Uterus (tissue), 4 donors: Measurements from ENCODE around the gene GSK3B. TPM values are rescaled to one million over a fixed set of nuclear protein-coding genes. Genes with fewer than 3 reads are reported as not detected.

Experiments used
- DNase-seq, 2 donors: peaks; one replicate each; pipeline ENCODE4 v3.0.0-alpha.2; 2019 to 2020
- H3K27ac ChIP-seq, 2 donors: fragments of 200-600 bp; sonication (generic); 1 replicate in 1 of 2; 2 replicates in 1 of 2; pipeline ENCODE4 v1.5.1; 2016 to 2018
- H3K27me3 ChIP-seq, 2 donors: fragments of 200-600 bp; sonication (generic); one replicate each; pipeline ENCODE4 v1.5.1; 2018 to 2019; ENCODE audit warnings: control low read depth in 1 of 2
- H3K36me3 ChIP-seq, 2 donors: fragments of 200-600 bp; sonication (generic); one replicate each; pipeline ENCODE4 v1.5.1; 2019; ENCODE audit warnings: control low read depth in 1 of 2
- H3K4me1 ChIP-seq, 2 donors: fragments of 200-600 bp; sonication (generic); one replicate each; pipeline ENCODE4 v1.5.1; 2018 to 2019; ENCODE audit warnings: control low read depth in 1 of 2
- H3K4me3 ChIP-seq, 2 donors: fragments of 200-600 bp; sonication (generic); 1 replicate in 1 of 2; 2 replicates in 1 of 2; pipeline ENCODE4 v1.5.1; 2018 to 2019; ENCODE audit warnings: mild to moderate bottlenecking in 1 of 2
- H3K9me3 ChIP-seq, 2 donors: fragments of 200-600 bp; sonication (generic); one replicate each; pipeline ENCODE4 v1.5.1; 2019; ENCODE audit warnings: control low read depth in 1 of 2
- POLR2A ChIP-seq, 2 donors: fragments of 450-650 bp; IDR thresholded peaks; one replicate each; pipeline ENCODE4 v1.6.1; 2016; ENCODE audit warnings: antibody characterized with exemption in 2 of 2, mild to moderate bottlenecking in 1 of 2, moderate library complexity in 1 of 2
- intact Hi-C: fragments of 100-400 bp; cut with DNase I; formaldehyde crosslinking; loops from one replicate; pipeline ENCODE4 v1.15.1; 2023; ENCODE audit warnings: low total_unique reads
- total RNA-seq, 4 donors: library from RNA; depleted of rRNA in 3 of 4; stranded (reverse); fragments of >200 nt in 3 of 4; gene quantifications; one replicate each; pipeline versions ENCODE4 v1.1.0 to v1.2.4, GENCODE V29; 2014 to 2023
- TF ChIP-seq, protein P1 (sequence below), 4 experiments: fragments of 200-600 bp in 2 of 4; fragments of 450-650 bp in 2 of 4; sonication (generic) in 2 of 4; IDR thresholded peaks; one replicate each; pipeline ENCODE4 v1.5.1; 2016 to 2019; ENCODE audit warnings: antibody characterized with exemption in 4 of 4, mild to moderate bottlenecking in 2 of 4, moderate library complexity in 1 of 4
- donor health status: DM: yes; HTN: yes; CAD: no.

The GSK3B gene
- total RNA-seq, 4 donors from 2014 or later: 13.5 to 53.8 (median 31.3) TPM

DNA sequence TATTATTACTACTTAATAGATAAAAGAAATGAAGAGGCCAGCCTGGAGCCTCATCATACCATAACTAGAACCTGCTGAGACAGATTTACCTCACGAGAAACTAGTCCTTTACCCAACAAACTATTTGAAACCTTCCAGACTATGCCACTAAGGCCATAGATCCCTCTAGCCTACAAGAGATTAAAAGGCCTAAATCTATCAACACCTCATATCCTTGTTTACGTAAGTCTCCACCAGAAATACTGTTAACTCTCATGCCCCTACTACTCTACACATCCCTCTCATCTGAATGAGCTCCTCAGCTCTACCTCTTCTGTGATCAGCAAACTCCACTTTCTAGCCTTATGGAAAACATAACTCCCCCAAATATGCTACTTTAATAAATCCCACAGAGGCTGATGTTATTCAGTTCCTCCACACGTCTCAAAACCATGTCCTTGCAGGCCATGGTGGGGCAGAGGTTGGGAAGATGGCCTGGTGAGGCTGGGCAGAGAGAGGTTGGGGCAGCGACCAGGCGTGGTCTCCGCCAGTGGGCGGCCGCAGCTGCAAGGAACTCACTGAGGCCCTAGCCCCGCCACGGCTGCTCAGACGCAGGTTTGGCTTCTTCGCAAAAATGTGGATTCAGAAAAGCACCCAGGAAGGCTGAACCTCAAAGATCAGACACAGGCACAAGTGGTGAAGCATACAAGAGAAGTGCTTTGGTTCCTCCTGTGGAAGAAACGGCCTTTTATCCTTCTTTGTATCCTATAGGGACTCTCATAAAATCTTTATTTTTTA lies 65.8 kb downstream of the GSK3B start:
- TF ChIP-seq, protein P1, sequence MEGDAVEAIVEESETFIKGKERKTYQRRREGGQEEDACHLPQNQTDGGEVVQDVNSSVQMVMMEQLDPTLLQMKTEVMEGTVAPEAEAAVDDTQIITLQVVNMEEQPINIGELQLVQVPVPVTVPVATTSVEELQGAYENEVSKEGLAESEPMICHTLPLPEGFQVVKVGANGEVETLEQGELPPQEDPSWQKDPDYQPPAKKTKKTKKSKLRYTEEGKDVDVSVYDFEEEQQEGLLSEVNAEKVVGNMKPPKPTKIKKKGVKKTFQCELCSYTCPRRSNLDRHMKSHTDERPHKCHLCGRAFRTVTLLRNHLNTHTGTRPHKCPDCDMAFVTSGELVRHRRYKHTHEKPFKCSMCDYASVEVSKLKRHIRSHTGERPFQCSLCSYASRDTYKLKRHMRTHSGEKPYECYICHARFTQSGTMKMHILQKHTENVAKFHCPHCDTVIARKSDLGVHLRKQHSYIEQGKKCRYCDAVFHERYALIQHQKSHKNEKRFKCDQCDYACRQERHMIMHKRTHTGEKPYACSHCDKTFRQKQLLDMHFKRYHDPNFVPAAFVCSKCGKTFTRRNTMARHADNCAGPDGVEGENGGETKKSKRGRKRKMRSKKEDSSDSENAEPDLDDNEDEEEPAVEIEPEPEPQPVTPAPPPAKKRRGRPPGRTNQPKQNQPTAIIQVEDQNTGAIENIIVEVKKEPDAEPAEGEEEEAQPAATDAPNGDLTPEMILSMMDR (IDR thresholded peaks at IDR 0.05): no peak
- no peak for TF ChIP-seq POLR2A (IDR thresholded peaks at IDR 0.05)
- H3K9me3 ChIP-seq: no peaks in the 10 kb centered on the region
- no peaks in the 10 kb centered on the region for H3K27me3 ChIP-seq
- H3K27ac ChIP-seq: no peak overlapping the region
- no peak for DNase-seq
- intact Hi-C loops: no loop called here
- H3K4me3 ChIP-seq: no peak overlapping the region
- H3K36me3 ChIP-seq: no peaks in the 10 kb centered on the region
- no peaks in the 10 kb centered on the region for H3K4me1 ChIP-seq

DNA sequence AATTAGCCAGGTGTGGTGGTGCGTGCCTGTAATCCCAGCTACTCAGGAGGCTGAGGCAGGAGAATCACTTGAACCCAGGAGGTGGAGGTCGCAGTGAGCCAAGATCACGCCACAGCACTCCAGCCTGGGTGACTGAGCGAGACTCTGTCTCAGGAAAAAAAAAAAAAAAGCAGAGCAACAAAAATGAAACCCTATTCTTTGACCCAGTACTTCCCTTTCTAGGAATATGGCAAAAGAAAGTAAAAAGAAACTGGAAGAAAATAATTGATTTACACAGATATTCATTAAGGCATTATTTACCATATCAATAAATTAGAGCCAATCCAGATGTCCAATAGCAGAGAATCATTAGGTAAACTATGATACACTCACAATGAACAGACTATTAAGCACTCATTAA lies 67.0 kb downstream of the GSK3B start:
- Histone ChIP-seq H3K27ac (no peak overlapping the region), H3K27me3 (no peaks in the 10 kb centered on the region), H3K4me3 (no peak overlapping the region), H3K36me3 (no peaks in the 10 kb centered on the region), H3K4me1 (no peaks in the 10 kb centered on the region), H3K9me3 (no peaks in the 10 kb centered on the region)
- TF ChIP-seq POLR2A (IDR thresholded peaks at IDR 0.05): no peak
- TF ChIP-seq, protein P1 (IDR thresholded peaks at IDR 0.05): no peak
- no peak for DNase-seq
- intact Hi-C loops: no loop called here

DNA sequence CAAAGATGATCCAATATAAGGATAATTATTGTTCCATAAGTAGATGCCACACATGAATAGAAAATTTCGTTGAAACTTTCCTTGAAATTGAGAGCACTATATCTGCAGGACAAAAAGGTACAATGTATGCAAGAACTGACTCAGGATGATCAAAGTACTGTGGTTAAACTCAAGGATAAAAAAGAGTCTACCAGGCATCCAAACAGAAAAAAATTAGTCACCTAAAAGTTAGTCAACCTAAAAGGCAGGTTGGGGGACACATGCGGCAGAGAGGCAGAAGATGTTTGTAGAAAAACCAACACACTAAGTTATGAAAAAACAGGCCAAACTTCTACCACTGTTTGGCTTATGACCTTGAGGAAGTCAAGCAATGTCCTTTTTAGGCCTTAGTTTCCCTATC lies 68.7 kb downstream of the GSK3B start:
- Histone ChIP-seq H3K36me3 (no peaks in the 10 kb centered on the region), H3K9me3 (no peaks in the 10 kb centered on the region), H3K27me3 (no peaks in the 10 kb centered on the region), H3K27ac (no peak overlapping the region), H3K4me3 (no peak overlapping the region), H3K4me1 (no peaks in the 10 kb centered on the region)
- no peak for DNase-seq
- intact Hi-C loops: no loop called here
- TF ChIP-seq POLR2A (IDR thresholded peaks at IDR 0.05): no peak
- TF ChIP-seq, protein P1 (IDR thresholded peaks at IDR 0.05): no peak

DNA sequence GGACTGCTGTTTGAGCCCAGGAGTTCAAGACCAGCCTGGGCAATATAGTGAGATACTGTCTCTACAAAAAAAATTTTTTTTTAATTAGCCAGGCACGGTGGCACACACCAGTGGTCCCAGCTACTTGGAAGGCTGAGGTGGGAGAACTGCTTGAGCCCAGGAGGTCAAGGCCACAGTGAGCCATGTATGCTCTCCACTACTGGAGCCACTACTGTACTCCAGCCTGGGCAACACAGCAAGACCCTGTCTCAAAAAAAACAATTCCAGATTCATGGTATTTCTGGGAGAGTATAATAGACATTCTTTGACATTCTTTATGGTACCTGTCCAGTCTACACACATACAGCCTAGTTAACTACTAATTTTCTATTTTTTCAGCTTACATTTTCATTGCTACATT lies 70.1 kb downstream of the GSK3B start:
- Histone ChIP-seq H3K27ac (no peak overlapping the region), H3K27me3 (no peaks in the 10 kb centered on the region), H3K4me1 (no peaks in the 10 kb centered on the region), H3K9me3 (no peaks in the 10 kb centered on the region), H3K4me3 (no peak overlapping the region), H3K36me3 (no peaks in the 10 kb centered on the region)
- intact Hi-C loops: no loop called here
- TF ChIP-seq, protein P1 (IDR thresholded peaks at IDR 0.05): no peak
- no peak for TF ChIP-seq POLR2A (IDR thresholded peaks at IDR 0.05)
- DNase-seq: no peak

DNA sequence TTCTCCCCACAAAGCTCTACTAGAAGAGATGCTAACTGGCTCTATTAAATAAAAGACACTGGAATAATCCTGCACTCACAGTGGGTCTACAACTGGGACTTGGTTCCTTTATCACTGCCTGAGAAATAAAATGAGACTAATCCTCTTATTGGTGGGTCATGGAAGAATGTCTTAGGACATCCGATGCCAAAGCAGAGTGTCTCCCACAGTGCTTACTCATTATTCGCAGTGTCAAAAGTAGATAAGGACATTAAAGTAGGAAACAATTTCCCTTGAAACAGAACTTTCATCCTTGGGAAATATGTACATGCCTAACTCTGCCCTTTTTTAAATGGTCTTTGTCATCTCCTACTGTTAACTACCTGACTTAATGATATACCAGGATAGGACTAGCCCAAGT lies 71.5 kb downstream of the GSK3B start:
- TF ChIP-seq, protein P1 (IDR thresholded peaks at IDR 0.05): no peak
- no peak for TF ChIP-seq POLR2A (IDR thresholded peaks at IDR 0.05)
- no peak for DNase-seq
- Histone ChIP-seq H3K9me3 (no peaks in the 10 kb centered on the region), H3K36me3 (no peaks in the 10 kb centered on the region), H3K4me3 (no peak overlapping the region), H3K27ac (no peak overlapping the region), H3K4me1 (peaks cover 0 to 4% of the 10 kb centered on the region in 2 donors), H3K27me3 (no peaks in the 10 kb centered on the region)
- intact Hi-C loops: no loop called here
